GM19023 (cell line): Measurements from ENCODE around the gene DEFB132.
"Not testable (repeated sequence)": the region's sequence is repeated elsewhere in the genome, so short reads cannot be mapped to it uniquely, and the experiment has no call there.

Experiments used
- ATAC-seq: cut with Tn5 transposase; IDR thresholded peaks from one replicate; pipeline ENCODE4 v1.9.1; 2021; ENCODE audit warnings: mild to moderate bottlenecking, moderate library complexity; ENCODE audit not compliant: unreplicated experiment

DEFB132 gene, protein sequence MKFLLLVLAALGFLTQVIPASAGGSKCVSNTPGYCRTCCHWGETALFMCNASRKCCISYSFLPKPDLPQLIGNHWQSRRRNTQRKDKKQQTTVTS

GRCh38 chr20:257419-257818 lies at the start of gene DEFB132:
Gene DEFB132, plus strand, starts transcription at chr20:257724. Its CDS starts 55 bp downstream, at chr20:257779.
- no peak for ATAC-seq

DNA sequence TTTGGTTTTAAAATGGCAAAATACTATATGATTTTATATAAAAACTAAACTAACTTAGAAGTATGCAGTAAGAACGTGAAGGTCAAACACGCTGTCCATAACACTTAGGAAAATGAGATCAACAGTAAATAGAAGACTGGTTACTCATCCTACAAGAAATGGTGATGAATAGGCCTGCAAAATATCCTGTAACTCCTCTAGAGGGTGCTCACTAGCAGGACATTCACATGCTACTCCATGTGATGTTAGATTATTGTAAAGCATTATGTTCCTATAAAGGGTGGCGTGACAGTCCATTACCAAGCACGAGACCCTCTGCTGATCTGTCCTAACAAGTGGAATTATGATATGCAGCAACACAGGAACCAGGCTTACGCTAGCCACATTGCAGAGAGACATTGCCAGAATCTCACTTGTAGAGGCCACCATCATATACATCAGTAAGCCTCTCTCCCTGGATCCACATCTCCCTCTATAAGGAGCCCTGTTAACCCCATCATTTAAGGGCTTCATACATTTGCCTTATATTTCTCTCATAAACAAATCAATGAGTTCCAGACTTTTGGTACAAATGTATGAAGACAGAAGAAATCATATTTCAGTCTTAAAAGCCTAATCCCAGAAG lies 48.5 kb upstream of the DEFB132 start:
- no peak for ATAC-seq

DNA sequence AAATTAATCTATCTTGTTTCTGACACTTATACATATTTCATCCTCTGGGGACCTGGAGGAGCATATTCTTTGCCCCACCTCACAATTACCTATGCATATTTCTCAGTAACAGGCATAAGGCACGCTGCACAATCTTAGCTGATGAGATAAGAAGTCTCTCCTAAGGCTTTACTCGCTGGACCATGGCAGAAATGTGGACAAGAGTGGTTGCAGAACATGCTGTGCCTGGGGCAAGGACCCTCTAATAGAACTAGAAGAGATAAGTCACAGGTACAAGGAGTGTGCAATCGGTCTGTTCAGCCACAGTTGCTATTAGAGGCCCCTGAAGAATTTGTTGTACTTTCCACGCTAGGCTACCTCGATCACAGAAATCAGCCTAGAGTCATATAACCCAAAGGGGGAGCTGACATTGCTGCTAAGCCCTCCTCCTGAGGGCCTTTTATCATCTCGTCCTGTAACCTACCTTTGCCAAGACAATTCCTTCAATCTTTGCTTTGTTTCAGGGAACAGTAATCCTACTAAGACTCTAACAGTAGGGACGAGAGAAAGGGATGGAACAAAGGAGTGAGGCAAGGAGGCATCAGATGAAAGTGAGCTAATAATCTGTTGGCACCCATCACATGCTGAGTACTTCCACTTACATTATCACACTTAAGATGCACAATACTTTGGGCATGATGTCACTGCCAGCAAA lies 46.6 kb upstream of the DEFB132 start:
- ATAC-seq = no peak

- no peak for ATAC-seq
Observed at GRCh38 chr20:214383-214782, 43.1 kb upstream of the DEFB132 start.

DNA sequence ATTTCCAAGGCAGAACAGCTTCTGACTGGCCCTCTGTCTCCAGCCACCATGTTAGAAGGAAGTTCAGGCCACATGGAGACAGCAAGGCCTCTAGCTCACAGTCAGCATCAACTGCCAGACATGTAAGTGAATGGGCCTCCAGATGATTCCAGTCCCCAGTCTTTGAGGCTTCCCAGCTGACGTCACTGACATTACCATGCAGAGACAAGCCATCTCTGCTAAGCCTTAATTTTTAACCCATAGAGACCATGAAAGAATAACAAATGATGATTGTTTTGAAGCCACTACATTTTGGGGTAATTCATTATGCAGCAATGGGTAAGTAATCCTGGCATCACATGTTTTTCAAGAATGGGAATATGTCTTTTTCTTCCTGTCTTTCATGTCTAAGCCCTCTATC lies 41.7 kb upstream of the DEFB132 start:
- ATAC-seq = no peak

DNA sequence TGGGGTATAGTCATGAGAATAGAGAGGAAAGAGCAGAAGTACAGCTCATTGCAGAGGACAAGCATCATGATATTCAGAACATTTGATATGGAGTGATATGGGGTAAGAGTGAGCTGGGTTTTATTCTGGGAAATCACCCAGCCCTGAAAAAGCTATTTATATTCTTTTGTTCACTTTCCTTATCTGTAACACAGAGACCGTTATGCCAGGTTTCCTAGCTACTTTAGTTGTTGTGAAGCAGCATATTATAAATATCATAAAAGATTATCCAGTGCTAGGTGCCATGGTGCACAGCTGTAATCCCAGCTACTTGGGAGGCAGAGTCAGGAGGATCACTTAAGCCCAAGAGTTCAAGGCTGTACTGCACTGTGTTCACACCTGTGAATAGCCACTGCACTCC lies 40.3 kb upstream of the DEFB132 start:
- ATAC-seq = no peak

GRCh38 chr20:219290-220115 lies 38.0 kb upstream of the DEFB132 start:
- no peak for ATAC-seq

DNA sequence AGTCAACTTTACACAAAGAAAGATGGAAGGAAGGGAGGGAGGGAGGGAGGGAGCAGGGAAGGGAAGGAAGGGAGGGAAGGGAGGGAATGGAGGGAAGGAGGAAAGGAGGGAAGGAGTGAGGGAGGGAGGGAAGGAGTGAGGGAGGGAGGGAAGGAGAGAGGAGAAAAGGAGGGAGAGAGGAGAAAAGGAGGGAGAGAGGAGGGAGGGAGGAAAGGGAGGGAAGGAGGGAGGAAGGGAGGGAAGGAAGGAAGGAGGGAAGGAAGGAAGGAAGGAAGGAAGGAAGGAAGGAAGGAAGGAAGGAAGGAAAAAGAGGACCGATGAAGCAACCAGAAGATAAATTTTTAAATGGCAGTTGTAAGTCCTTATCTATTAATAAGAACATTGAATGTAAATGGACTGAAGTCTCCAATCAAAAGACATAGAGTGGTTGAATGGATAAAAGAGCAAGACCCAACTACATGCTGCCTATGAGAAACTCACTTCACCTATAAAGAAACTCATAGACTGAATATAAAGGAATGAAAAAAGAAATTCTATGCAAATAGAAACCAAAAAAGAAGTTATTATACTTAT lies 36.2 kb upstream of the DEFB132 start:
- no peak for ATAC-seq

DNA sequence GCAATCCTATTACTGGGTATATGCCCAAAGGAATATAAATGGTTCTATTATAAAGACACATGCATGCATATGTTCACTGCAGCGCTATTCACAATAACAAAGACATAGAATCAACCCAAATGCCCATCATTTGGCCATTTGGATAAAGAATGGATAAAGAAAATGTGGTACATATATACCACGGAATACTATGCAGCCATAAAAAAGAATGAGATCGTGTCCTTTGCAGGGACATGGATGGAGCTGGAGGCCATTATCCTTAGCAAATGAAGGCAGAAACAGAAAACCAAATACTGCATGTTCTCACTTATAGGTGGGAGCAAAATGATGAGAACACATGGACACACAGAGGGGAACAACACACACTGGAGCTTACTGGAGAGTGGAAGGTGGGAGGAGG lies 31.6 kb upstream of the DEFB132 start:
- not testable (repeated sequence) for ATAC-seq

DNA sequence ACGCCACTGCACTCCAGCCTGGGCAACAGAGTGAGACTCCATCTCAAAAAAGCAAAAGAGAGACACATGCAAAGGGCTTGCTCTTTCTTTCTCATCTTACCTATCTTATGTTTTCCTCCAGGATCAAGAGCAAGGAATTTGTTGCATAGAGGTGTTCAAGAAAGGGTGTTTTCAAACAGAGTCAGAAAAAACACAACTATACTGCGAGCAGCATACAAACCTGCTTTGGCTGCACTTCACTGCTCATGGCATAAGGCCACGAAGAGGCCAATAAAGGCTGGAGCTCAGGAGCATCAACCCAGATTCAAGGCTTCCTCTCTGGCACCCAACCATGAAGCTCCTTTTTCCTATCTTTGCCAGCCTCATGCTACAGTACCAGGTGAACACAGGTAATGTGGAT lies 30.6 kb upstream of the DEFB132 start, which contains the start of gene DEFB129:
Gene DEFB129, plus strand, starts transcription at position 301 of the 400 bp plus-strand sequence. Its CDS starts 31 bp downstream, at position 332.
- ATAC-seq = no peak

DNA sequence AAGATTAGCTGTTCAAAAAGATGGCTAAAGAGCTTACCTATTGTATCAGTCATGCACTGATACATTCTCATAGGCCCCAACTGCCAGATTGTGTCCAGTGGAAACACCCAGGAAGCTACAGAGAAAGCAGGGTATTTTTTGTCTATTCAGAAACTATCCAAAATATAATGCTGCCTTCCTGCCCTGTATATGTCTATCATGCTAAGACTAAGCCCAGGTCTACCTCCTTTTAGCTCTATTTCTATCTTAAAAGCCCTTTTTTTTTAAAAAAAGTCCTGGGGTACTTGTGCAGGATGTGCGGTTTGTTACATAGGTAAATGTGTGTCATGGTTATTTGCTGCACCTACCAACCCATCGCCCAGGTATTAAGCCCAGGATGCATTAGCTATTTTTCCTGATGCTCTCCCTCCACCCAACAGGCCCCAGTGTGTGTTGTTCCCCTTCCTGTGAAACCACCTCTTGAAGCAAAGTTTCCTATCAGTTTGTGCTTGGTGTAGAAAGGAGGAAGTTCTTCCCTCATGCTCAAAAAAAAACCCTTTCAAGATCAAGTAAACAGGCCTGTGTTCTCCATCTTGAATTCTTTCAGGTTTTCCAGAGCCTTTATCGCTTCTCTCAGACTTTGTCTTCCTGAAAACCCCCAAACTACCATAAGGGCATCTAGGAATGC lies 30.0 kb upstream of the DEFB132 start:
- ATAC-seq = no peak

DNA sequence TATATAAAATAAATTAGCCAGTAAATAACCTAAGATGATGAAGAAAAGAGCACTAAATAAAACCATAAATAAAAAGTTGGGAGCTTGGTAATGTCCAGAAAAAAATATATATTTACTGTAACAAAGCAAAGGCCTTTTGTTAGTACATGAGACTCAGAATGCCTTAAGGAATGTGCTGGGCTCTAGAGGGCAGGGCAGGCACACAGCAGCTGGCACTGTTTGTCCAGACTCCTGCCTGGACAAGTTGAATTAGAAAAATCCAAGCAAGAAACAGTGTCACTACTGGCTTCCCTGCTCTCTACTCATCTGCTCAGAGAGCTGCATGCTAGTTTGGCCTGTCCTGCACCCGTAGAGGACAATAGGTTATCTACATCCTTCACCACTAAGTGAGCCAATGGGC lies 21.6 kb upstream of the DEFB132 start:
- no peak for ATAC-seq

- ATAC-seq = no peak
Observed at GRCh38 chr20:237489-237888, 20.0 kb upstream of the DEFB132 start.

DNA sequence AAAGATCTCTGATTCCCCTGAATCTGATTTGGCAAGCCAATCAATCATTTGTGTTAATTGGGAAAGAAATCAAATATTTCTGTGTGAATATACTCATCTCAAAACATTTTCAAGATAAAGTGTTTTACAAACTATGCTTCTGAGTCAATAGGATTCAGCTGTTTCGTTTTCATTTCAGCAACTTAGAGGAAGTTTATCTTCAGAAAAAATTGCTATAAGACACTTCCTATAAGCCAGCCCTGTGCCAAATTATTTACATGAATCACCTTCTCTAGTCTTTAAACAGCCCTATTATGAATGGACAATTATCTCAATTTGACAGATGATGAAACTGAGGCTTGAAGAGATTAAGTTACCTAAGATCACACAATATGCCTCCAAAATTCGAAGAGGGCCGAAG lies 19.6 kb upstream of the DEFB132 start:
- no peak for ATAC-seq

- no peak for ATAC-seq
Observed at GRCh38 chr20:242905-243304, 14.6 kb upstream of the DEFB132 start.

- no peak for ATAC-seq
Observed at GRCh38 chr20:251354-251753, 6.2 kb upstream of the DEFB132 start.

DNA sequence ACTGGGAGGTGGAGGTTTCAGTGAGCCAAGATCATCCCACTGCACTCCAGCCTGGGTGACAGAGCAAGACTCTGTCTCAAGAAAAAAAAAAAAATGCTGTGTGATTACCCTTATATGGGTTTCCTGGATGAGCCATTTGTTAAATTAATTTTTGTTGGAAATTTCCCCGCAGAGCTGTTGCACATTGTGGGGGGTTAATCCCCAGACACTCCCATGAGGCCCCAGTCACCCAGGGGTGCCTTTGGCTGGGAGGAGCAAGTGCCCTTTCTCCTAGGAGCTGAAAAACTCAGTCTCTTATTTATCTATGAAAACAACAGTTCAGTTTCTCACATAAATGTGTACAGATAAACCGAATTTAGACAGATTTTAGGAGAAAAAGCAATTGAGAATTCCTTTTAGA lies 4.7 kb upstream of the DEFB132 start:
- no peak for ATAC-seq

- not testable (repeated sequence) for ATAC-seq
Observed at GRCh38 chr20:253447-253846, 4.1 kb upstream of the DEFB132 start.

GRCh38 chr20:258269-258858 lies 840 bp downstream of the DEFB132 start:
- no peak for ATAC-seq

- ATAC-seq = no peak
Observed at GRCh38 chr20:258963-259362, 1.4 kb downstream of the DEFB132 start.
